SHP77 treated with DMSO at 0.1 percent for 48 hours (cell line): ENCODE measurements around the gene OR5D14.

ENCODE experiments used
- DNase-seq: peaks from one replicate; lab custom pipeline; 2025; lab: John Stamatoyannopoulos, UW

OR5D14 gene

GRCh38 chr11:55795256-55795655 is at the start of gene OR5D14:
Gene OR5D14, plus strand, starts transcription at chr11:55795556. Its CDS starts 0 bp downstream, at chr11:55795556.
- no peak for DNase-seq

GRCh38 chr11:55773138-55773537 is 22.2 kb upstream of the OR5D14 start, which contains the start of gene OR5D13:
Gene OR5D13, plus strand, starts transcription at chr11:55773438. Its CDS starts 0 bp downstream, at chr11:55773438.
- no peak for DNase-seq

GRCh38 chr11:55791606-55792005 is 3.8 kb upstream of the OR5D14 start:
- no peak for DNase-seq

GRCh38 chr11:55793321-55793720 is 2.0 kb upstream of the OR5D14 start:
- DNase-seq, result no peak

GRCh38 chr11:55806248-55806647 is 10.9 kb downstream of the OR5D14 start:
- DNase-seq, result no peak

- no peak for DNase-seq
These were observed 15.7 kb downstream of the OR5D14 start, which contains the start of gene OR5L1 for GRCh38 chr11:55811067-55811466. Gene OR5L1, plus strand, starts transcription at chr11:55811367. Its CDS starts 100 bp downstream, at chr11:55811467.

- DNase-seq, result no peak
These were observed 24.0 kb downstream of the OR5D14 start, which contains the start of gene OR5D18 for GRCh38 chr11:55819330-55819729. Gene OR5D18, plus strand, starts transcription at chr11:55819630. Its CDS starts 0 bp downstream, at chr11:55819630.

- DNase-seq, result no peak
These were observed 31.6 kb downstream of the OR5D14 start, which contains the start of gene OR5L2 for GRCh38 chr11:55826919-55827318. Gene OR5L2, plus strand, starts transcription at chr11:55827219. Its CDS starts 0 bp downstream, at chr11:55827219.

- DNase-seq, result no peak
These were observed 43.1 kb downstream of the OR5D14 start, which contains the start of gene OR5D16 for GRCh38 chr11:55838452-55838851. Gene OR5D16, plus strand, starts transcription at chr11:55838752. Its CDS starts 0 bp downstream, at chr11:55838752.
